ENCODE measurements around the gene TEFM.
A peak's percentile ranks its signal among the peaks of the same experiment; 100 is the strongest.
"Not testable (repeated sequence)": the region's sequence is repeated elsewhere in the genome, so short reads cannot be mapped to it uniquely, and the experiment has no call there.

The TEFM gene
- long read RNA-seq, donor 1, transcript TEFM-202 (2 exons, 559 nt): major isoform, 5 of 11 reads
- long read RNA-seq, donor 1, transcript TEFM-205 (4 exons, 1,891 nt): major isoform, 5 of 11 reads
- long read RNA-seq, donor 1, partial matches to known transcripts: 0 of 11 reads
- long read RNA-seq, donor 1, other reads (novel, unspliced or antisense): 0 of 11 reads
- long read RNA-seq, donor 2, transcript TEFM-205 (4 exons, 1,891 nt): major isoform, 5 of 12 reads
- long read RNA-seq, donor 2, partial matches to known transcripts: 5 of 12 reads
- long read RNA-seq, donor 2, other reads (novel, unspliced or antisense): 0 of 12 reads
- long read RNA-seq, donor 3, partial matches to known transcripts: 5 of 7 reads
- long read RNA-seq, donor 3, other reads (novel, unspliced or antisense): 0 of 7 reads
- long read RNA-seq, donor 4, partial matches to known transcripts: 0 of 8 reads
- long read RNA-seq, donor 4, other reads (novel, unspliced or antisense): 0 of 8 reads
- long read RNA-seq, donor 5, partial matches to known transcripts: 0 of 3 reads
- long read RNA-seq, donor 5, other reads (novel, unspliced or antisense): 0 of 3 reads
- long read RNA-seq, donor 6, partial matches to known transcripts: 0 of 6 reads
- long read RNA-seq, donor 6, other reads (novel, unspliced or antisense): 0 of 6 reads
- long read RNA-seq, donor 7: 0 reads
- long read RNA-seq, donor 8, partial matches to known transcripts: 0 of 4 reads
- long read RNA-seq, donor 8, other reads (novel, unspliced or antisense): 0 of 4 reads

GRCh38 chr17:30906101-30906911, at the start of gene TEFM:
Gene TEFM (minus strand): TSS chr17:30906238. CDS start chr17:30906198, 40 bp downstream.
- DNase-seq: peak; percentile 96

- DNase-seq: no peak
These were observed 48.2 kb upstream of the TEFM start for GRCh38 chr17:30954046-30954830.

GRCh38 chr17:30952638-30953393, 46.8 kb upstream of the TEFM start:
- no peak for DNase-seq

GRCh38 chr17:30950669-30951399, 44.8 kb upstream of the TEFM start:
- DNase-seq: no peak

GRCh38 chr17:30950189-30950588, 44.2 kb upstream of the TEFM start:
- DNase-seq: no peak

- no peak for DNase-seq
These were observed 41.8 kb upstream of the TEFM start for GRCh38 chr17:30947796-30948195.

- DNase-seq: no peak
These were observed 36.5 kb upstream of the TEFM start for GRCh38 chr17:30942308-30943079.

- no peak for DNase-seq
These were observed 33.1 kb upstream of the TEFM start for GRCh38 chr17:30939051-30939689.

GRCh38 chr17:30933966-30934365, 27.9 kb upstream of the TEFM start:
- DNase-seq: no peak

GRCh38 chr17:30931582-30931981, 25.5 kb upstream of the TEFM start:
- not testable (repeated sequence) for DNase-seq

- DNase-seq: no peak
These were observed 24.5 kb upstream of the TEFM start for GRCh38 chr17:30930495-30930894.

- DNase-seq: not testable (repeated sequence)
These were observed 23.8 kb upstream of the TEFM start for GRCh38 chr17:30929861-30930260.

- DNase-seq: no peak
These were observed 23.1 kb upstream of the TEFM start for GRCh38 chr17:30929081-30929633.

GRCh38 chr17:30928584-30928983, 22.5 kb upstream of the TEFM start:
- DNase-seq: no peak

- no peak for DNase-seq
These were observed 21.7 kb upstream of the TEFM start for GRCh38 chr17:30927756-30928155.

GRCh38 chr17:30926516-30926915, 20.5 kb upstream of the TEFM start:
- DNase-seq: no peak

- DNase-seq: no peak
These were observed 18.3 kb upstream of the TEFM start for GRCh38 chr17:30924341-30924740.

GRCh38 chr17:30922235-30923030, 16.4 kb upstream of the TEFM start:
- peak; percentile 50 for DNase-seq

Data from right kidney (tissue), 9 donors.